SU-DHL-6 (cell line): ENCODE data around the gene ARHGEF39.

Experiments
- CTCF ChIP-seq: fragments of 200-600 bp; sonication (generic); IDR thresholded peaks from one replicate; pipeline ENCODE4 v1.5.1; 2017; ENCODE audit warnings: antibody characterized with exemption, mild to moderate bottlenecking, low read length, moderate library complexity; ENCODE audit not compliant: insufficient read depth, poor library complexity, severe bottlenecking
- EZH2phosphoT487 ChIP-seq: fragments of 200-600 bp; sonication (generic), shearing (Covaris generic); conservative IDR thresholded peaks from 2 replicates; pipeline ENCODE4 v1.6.1; 2018; ENCODE audit warnings: mild to moderate bottlenecking, antibody characterized with exemption, low read length, moderate library complexity, mixed read lengths

- no peak for TF ChIP-seq CTCF
- no peak for TF ChIP-seq EZH2phosphoT487
Observed at GRCh38 chr9:35687306-35687705, 22.3 kb upstream of the ARHGEF39 start.
